HepG2 (cell line): ENCODE measurements around the gene WSCD2. TPM values are rescaled to one million over a fixed set of nuclear protein-coding genes. Genes with fewer than 3 reads are reported as not detected.

Experiments used
- ATAC-seq: fragments of 200-7000 bp; cut with Tn5 transposase; 3 replicates; pipeline ENCODE4 v1.9.1; 2020; ENCODE audit warnings: mild to moderate bottlenecking, moderate library complexity
- BruUV-seq: library from RNA; stranded (reverse); fragments of 400-500 nt; replicated peaks from 2 replicates; lab custom pipeline; 2021; lab: Mats Ljungman, UMichigan
- CTCF ChIA-PET: fragments of 300-600 bp; formaldehyde crosslinking; extraction: SDS; loops from one replicate; lab custom pipeline; 2021; ENCODE audit warnings: low total read pairs, inconsistent platforms, low intra/inter-chr PET ratio; lab: Yijun Ruan, JAX
- POLR2A ChIA-PET: fragments of 350-600 bp; sonication (Branson Sonifier 250); formaldehyde crosslinking; loops from one replicate; lab custom pipeline; 2020; ENCODE audit warnings: antibody characterized with exemption, inconsistent platforms; lab: Yijun Ruan, JAX
- DNase-seq: peaks from one replicate; pipeline ENCODE4 v3.0.0-alpha.2; 2015; ENCODE audit warnings: low spot score
- FAIRE-seq: peaks from 3 replicates; lab custom pipeline; 2011; peaks lifted over from hg19 to GRCh38; lab: Jason Lieb, UNC
- H2AFZ ChIP-seq: one replicate; pipeline ENCODE4 v1.6.1; 2011; ENCODE audit warnings: low read length, inconsistent platforms
- H3K27ac ChIP-seq: fragments of 300-600 bp; 3 replicates; pipeline ENCODE4 v1.8.0; 2011; ENCODE audit warnings: mixed run types, mild to moderate bottlenecking, mixed read lengths, low read length, inconsistent platforms; ENCODE audit not compliant: insufficient read depth; ENCODE audit errors: extremely low read length
- H3K27me3 ChIP-seq, 2 experiments: fragments of 200-600 bp in 1 of 2; 2 replicates in 1 of 2; 3 replicates in 1 of 2; pipeline versions ENCODE4 v1.6.0 to v1.8.0; 2011; ENCODE audit warnings: low read length in 2 of 2, mild to moderate bottlenecking in 2 of 2, moderate library complexity in 2 of 2, inconsistent platforms in 1 of 2; ENCODE audit not compliant: insufficient read depth in 2 of 2, control insufficient read depth in 1 of 2
- H3K36me3 ChIP-seq, 2 experiments: fragments of 200-600 bp in 1 of 2; replicated peaks in 1 of 2; 2 replicates in 1 of 2; 3 replicates in 1 of 2; pipeline versions ENCODE4 v1.5.1 to v1.8.0; 2011; ENCODE audit warnings: low read length in 2 of 2, inconsistent platforms in 1 of 2; ENCODE audit not compliant: insufficient read depth in 2 of 2, control insufficient read depth in 1 of 2
- H3K4me1 ChIP-seq: 2 replicates; pipeline ENCODE4 v1.5.1; 2012; ENCODE audit warnings: low read length, inconsistent platforms; ENCODE audit not compliant: insufficient read depth
- H3K4me2 ChIP-seq: 2 replicates; pipeline ENCODE4 v1.6.0; 2011; ENCODE audit warnings: low read depth, low read length, inconsistent platforms
- H3K4me3 ChIP-seq, 3 experiments: fragments of 200-600 bp in 1 of 3; sonication (generic), shearing (Covaris generic) in 1 of 3; replicated peaks in 1 of 3; 2 replicates each; pipeline ENCODE4 v1.5.1; 2011 to 2016; ENCODE audit warnings: low read length in 3 of 3, inconsistent platforms in 2 of 3, low read depth in 2 of 3, mild to moderate bottlenecking in 2 of 3, control low read depth in 1 of 3, mixed read lengths in 1 of 3; ENCODE audit not compliant: insufficient read depth in 1 of 3
- H3K79me2 ChIP-seq: one replicate; pipeline ENCODE4 v1.6.1; 2011; ENCODE audit warnings: low read length, inconsistent platforms; ENCODE audit not compliant: insufficient read depth
- H3K9ac ChIP-seq: 2 replicates; pipeline ENCODE4 v1.6.0; 2011; ENCODE audit warnings: mild to moderate bottlenecking, low read depth, low read length, inconsistent platforms; ENCODE audit not compliant: insufficient read depth
- H3K9me3 ChIP-seq: 2 replicates; pipeline ENCODE4 v1.5.1; 2012; ENCODE audit warnings: mild to moderate bottlenecking, low read length
- H4K20me1 ChIP-seq: 2 replicates; pipeline ENCODE4 v1.6.0; 2011; ENCODE audit warnings: inconsistent platforms, mild to moderate bottlenecking, low read length, moderate library complexity; ENCODE audit not compliant: insufficient read depth
- AKAP8 ChIP-seq: sonication (generic); formaldehyde crosslinking; IDR thresholded peaks from 2 replicates; pipeline ENCODE4 v1.5.1; 2020; ENCODE audit warnings: mild to moderate bottlenecking, missing genetic modification reagents
- CCAR2 ChIP-seq: fragments of 200-400 bp; formaldehyde crosslinking; optimal IDR thresholded peaks from 2 replicates; pipeline ENCODE3; 2018; ENCODE audit warnings: low read depth, mild to moderate bottlenecking, low read length, moderate library complexity
- ELF3 ChIP-seq: IDR thresholded peaks from 2 replicates; pipeline ENCODE4 v1.6.1; 2016; ENCODE audit warnings: missing genetic modification reagents, missing compliant biosample characterization
- KDM5A ChIP-seq: fragments of 200-600 bp; sonication (generic); IDR thresholded peaks from 2 replicates; pipeline ENCODE4 v1.7.0; 2018; ENCODE audit warnings: antibody characterized with exemption, mild to moderate bottlenecking, low read length, borderline replicate concordance
- MAFF ChIP-seq: IDR thresholded peaks from 2 replicates; pipeline ENCODE4 v1.6.1; 2011; ENCODE audit warnings: low read depth, low read length, improper control_type of control experiment
- MAFK ChIP-seq, 2 experiments: IDR thresholded peaks in 1 of 2; conservative IDR thresholded peaks in 1 of 2; 2 replicates each; pipeline ENCODE4 v1.6.1; 2011; ENCODE audit warnings: improper control_type of control experiment in 2 of 2, low read length in 2 of 2
- MBD4 ChIP-seq: IDR thresholded peaks from 2 replicates; pipeline ENCODE4 v1.6.1; 2012; ENCODE audit warnings: low read length, inconsistent platforms, borderline replicate concordance
- MIXL1 ChIP-seq: IDR thresholded peaks from 2 replicates; pipeline ENCODE4 v1.6.1; 2016
- PCBP2 ChIP-seq: fragments of 200-400 bp; formaldehyde crosslinking; optimal IDR thresholded peaks from 2 replicates; pipeline ENCODE3; 2018; ENCODE audit warnings: low read length, low read depth; ENCODE audit not compliant: poor library complexity, severe bottlenecking
- PTBP1 ChIP-seq: fragments of 200-400 bp; formaldehyde crosslinking; IDR thresholded peaks from 2 replicates; pipeline ENCODE4 v1.6.1; 2018; ENCODE audit warnings: low read length, low read depth; ENCODE audit not compliant: poor library complexity, severe bottlenecking
- SIN3A ChIP-seq: IDR thresholded peaks from 2 replicates; pipeline ENCODE4 v1.6.1; 2011; ENCODE audit warnings: low read depth, mild to moderate bottlenecking, control low read depth, low read length, borderline replicate concordance
- whole genome bisulfite sequencing: methylation state at CpG from one replicate; pipeline ENCODE4 v1.1.6; 2017; ENCODE audit warnings: low lambda C conversion rate; 5-methylcytosine and 5-hydroxymethylcytosine counted together
- in situ Hi-C: cut with HindIII; loops from 2 replicates; pipeline ENCODE4 v1.10.0; 2017; ENCODE audit warnings: low pct_unique_long_range_greater_than_20kb; ENCODE audit not compliant: extremely low pct_ligation_motif_present
- intact Hi-C: fragments of 100-400 bp; cut with micrococcal nuclease; formaldehyde crosslinking; loops from one replicate; pipeline ENCODE4 v1.10.0; 2022; ENCODE audit not compliant: unreplicated experiment
- polyA plus RNA-seq, 8 experiments: library from polyadenylated mRNA; depleted of rRNA in 3 of 8; stranded (reverse) in 7 of 8; unstranded in 1 of 8; fragments of >200 nt; fragmentation: Illumina TruSeq in 4 of 8; extraction: Trizol in 4 of 8; gene quantifications; 2 replicates each; pipeline versions ENCODE4 v1.2.1 to v1.2.3, GENCODE V29; 2011 to 2016; ENCODE audit warnings: low read depth in 4 of 8, missing spikeins in 1 of 8, mixed read lengths in 1 of 8; ENCODE audit not compliant: insufficient read depth in 1 of 8
- total RNA-seq, 5 experiments: library from RNA; depleted of rRNA; stranded (reverse); fragments of >200 nt; fragmentation: Illumina TruSeq; extraction: Trizol; gene quantifications; 2 replicates each; pipeline ENCODE4 v1.2.3, GENCODE V29; 2016; ENCODE audit warnings: low read depth in 1 of 5
- TF ChIP-seq, protein P1 (sequence below): sonication (generic); formaldehyde crosslinking; IDR thresholded peaks from 2 replicates; pipeline ENCODE4 v1.4.0; 2020; ENCODE audit warnings: missing genetic modification reagents
- TF ChIP-seq, protein P2 (sequence below): sonication (generic); formaldehyde crosslinking; IDR thresholded peaks from 2 replicates; pipeline ENCODE4 v1.8.0; 2022; ENCODE audit warnings: missing genetic modification reagents, mild to moderate bottlenecking, borderline replicate concordance
- TF ChIP-seq, protein P3 (sequence below): sonication (generic); formaldehyde crosslinking; IDR thresholded peaks from 2 replicates; pipeline ENCODE4 v1.4.0; 2020; ENCODE audit warnings: missing genetic modification reagents, borderline replicate concordance

WSCD2 gene
- total and polyA plus RNA-seq, 2 of the 13 experiments (the other 11 are each of a cell fraction or from before 2014, with no cell fraction given): not detected

- Histone ChIP-seq H4K20me1 (no peaks in the 10 kb centered on the region), H3K4me2 (no peak overlapping the region), H3K79me2 (no peaks in the 10 kb centered on the region), H3K4me3 (no peak overlapping the region), H3K36me3 (no peaks in the 10 kb centered on the region), H3K27me3 (no peaks in the 10 kb centered on the region), H3K4me1 (no peaks in the 10 kb centered on the region), H3K9ac (no peak overlapping the region), H3K27ac (no peak overlapping the region), H2AFZ (no peak overlapping the region), H3K9me3 (no peaks in the 10 kb centered on the region)
- ATAC-seq (no peak), DNase-seq (no peak), FAIRE-seq (no peak)
- in situ Hi-C loops (loop anchor here (25.0 kb wide), 1 partner anchor 205 kb away; no protein-coding TSS in a partner anchor), intact Hi-C loops (no loop called here)
- TF ChIP-seq SIN3A (no peak), MIXL1 (CRISPR knock-in tag) (no peak), MAFK (conservative IDR thresholded peaks at IDR 0.05 in 1 of 2, IDR thresholded peaks at IDR 0.05 in 1 of 2; ENCODE audit: low read length in 2 of 2) (peak; percentile 74 to 92), KDM5A (no peak), MAFF (peak; percentile 75)
- ChIA-PET POLR2A (no interaction called here), CTCF (no interaction called here)
- WGBS: 4% methylated on average over 4 of the region's 4 CpGs
- no TSS peak for BruUV-seq
These were observed 62.9 kb downstream of the WSCD2 start for GRCh38 chr12:108191938-108192337.

GRCh38 chr12:108193493-108193892 is 64.4 kb downstream of the WSCD2 start:
- Histone ChIP-seq H3K27me3 (no peaks in the 10 kb centered on the region), H3K9ac (no peak overlapping the region), H3K4me1 (no peaks in the 10 kb centered on the region), H3K9me3 (no peaks in the 10 kb centered on the region), H3K27ac (no peak overlapping the region), H3K4me3 (no peak overlapping the region), H3K79me2 (no peaks in the 10 kb centered on the region), H3K4me2 (no peak overlapping the region), H2AFZ (no peak overlapping the region), H4K20me1 (no peaks in the 10 kb centered on the region), H3K36me3 (no peaks in the 10 kb centered on the region)
- 43% methylated on average over 5 of the region's 5 CpGs for WGBS
- DNase-seq: no peak
- POLR2A ChIA-PET: no interaction called here
- BruUV-seq: no TSS peak
- CTCF ChIA-PET: interaction anchor here (1.4 to 2.2 kb wide), 5 partner anchors 130 to 276 kb away, joined by 5 to 12 read pairs (median 6); no protein-coding TSS in a partner anchor
- ATAC-seq: no peak
- intact Hi-C loops: no loop called here
- FAIRE-seq: no peak
- in situ Hi-C loops: loop anchor here (25.0 kb wide), 1 partner anchor 206 kb away; no protein-coding TSS in a partner anchor
- TF ChIP-seq, protein P1, sequence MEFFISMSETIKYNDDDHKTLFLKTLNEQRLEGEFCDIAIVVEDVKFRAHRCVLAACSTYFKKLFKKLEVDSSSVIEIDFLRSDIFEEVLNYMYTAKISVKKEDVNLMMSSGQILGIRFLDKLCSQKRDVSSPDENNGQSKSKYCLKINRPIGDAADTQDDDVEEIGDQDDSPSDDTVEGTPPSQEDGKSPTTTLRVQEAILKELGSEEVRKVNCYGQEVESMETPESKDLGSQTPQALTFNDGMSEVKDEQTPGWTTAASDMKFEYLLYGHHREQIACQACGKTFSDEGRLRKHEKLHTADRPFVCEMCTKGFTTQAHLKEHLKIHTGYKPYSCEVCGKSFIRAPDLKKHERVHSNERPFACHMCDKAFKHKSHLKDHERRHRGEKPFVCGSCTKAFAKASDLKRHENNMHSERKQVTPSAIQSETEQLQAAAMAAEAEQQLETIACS (CRISPR knock-in tag): no peak
- TF ChIP-seq MBD4 (no peak), CCAR2 (no peak), ELF3 (CRISPR knock-in tag) (no peak), PTBP1 (no peak), AKAP8 (CRISPR knock-in tag) (no peak), PCBP2 (no peak)
- TF ChIP-seq, protein P2, sequence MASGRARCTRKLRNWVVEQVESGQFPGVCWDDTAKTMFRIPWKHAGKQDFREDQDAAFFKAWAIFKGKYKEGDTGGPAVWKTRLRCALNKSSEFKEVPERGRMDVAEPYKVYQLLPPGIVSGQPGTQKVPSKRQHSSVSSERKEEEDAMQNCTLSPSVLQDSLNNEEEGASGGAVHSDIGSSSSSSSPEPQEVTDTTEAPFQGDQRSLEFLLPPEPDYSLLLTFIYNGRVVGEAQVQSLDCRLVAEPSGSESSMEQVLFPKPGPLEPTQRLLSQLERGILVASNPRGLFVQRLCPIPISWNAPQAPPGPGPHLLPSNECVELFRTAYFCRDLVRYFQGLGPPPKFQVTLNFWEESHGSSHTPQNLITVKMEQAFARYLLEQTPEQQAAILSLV (CRISPR knock-in tag): no peak
- TF ChIP-seq, protein P3, sequence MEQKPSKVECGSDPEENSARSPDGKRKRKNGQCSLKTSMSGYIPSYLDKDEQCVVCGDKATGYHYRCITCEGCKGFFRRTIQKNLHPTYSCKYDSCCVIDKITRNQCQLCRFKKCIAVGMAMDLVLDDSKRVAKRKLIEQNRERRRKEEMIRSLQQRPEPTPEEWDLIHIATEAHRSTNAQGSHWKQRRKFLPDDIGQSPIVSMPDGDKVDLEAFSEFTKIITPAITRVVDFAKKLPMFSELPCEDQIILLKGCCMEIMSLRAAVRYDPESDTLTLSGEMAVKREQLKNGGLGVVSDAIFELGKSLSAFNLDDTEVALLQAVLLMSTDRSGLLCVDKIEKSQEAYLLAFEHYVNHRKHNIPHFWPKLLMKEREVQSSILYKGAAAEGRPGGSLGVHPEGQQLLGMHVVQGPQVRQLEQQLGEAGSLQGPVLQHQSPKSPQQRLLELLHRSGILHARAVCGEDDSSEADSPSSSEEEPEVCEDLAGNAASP (CRISPR knock-in tag): no peak
